Measurements from ENCODE around the gene RS1.
A peak's percentile ranks its signal among the peaks of the same experiment; 100 is the strongest.

Gene RS1

GRCh38 chrX:18672008-18672407 is at the start of gene RS1:
RS1 (minus strand) TSS chrX:18672108; CDS start chrX:18672068, 40 bp downstream.
- no peak for DNase-seq (ENCODE audit: low read depth)

DNA sequence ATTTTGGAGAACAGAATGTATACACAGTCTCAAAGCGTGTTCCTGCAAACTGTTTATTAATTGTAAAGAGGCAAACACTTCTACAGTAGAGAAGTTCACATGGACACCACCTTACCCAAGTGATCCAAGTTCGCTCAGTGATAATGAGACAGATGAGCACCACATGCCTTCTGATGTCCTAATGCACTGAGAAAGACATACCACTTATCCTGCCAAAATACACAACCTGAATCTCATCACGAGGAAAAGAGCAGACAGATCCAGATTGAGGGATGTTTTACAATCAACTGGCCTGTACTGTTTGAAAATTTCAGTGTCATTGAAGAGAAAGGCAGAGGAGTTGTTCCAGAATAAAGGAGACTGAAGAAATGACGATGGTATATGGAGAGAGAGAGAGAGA is 47.9 kb upstream of the RS1 start:
- no peak for DNase-seq (ENCODE audit: low read depth)

- no peak for DNase-seq (ENCODE audit: low read depth)
Measured at GRCh38 chrX:18714910-18715309, 43.0 kb upstream of the RS1 start.

- DNase-seq (ENCODE audit: low read depth) = no peak
Measured at GRCh38 chrX:18709833-18710232, 37.9 kb upstream of the RS1 start.

DNA sequence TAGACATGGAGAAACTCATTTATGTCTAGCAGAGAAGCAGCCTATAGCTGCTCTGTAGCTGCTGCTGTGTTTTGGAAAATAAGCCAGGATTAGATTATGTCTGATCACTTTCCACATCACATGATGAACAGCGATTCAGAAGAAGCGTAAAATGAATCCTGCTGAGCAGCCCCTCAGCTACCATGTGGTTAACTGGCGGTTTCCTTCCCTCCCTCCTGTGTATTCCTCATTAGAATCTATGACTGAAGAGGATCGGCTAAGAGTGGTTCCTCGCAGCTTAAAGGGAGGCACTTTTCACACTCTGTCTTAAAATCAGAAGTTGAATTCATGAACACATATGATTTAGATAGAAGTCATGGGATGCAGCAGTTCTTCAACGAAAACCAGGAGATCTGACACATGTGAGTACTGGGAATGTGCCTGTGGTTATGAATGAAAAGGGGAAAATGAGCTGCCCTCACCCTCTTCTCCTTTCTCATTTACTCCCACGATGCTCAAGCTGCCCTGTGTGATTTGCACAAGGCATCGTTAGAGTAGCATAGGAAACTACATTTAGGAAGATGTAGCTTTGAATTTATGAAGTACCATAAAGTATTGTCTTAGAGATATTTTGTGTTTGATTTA is 35.6 kb upstream of the RS1 start, which contains the start of gene PPEF1:
TSS of gene PPEF1 (plus strand) at position 220 of the 624 bp plus-strand sequence. CDS start at position 356, 136 bp downstream.
- DNase-seq (ENCODE audit: low read depth) = no peak

DNA sequence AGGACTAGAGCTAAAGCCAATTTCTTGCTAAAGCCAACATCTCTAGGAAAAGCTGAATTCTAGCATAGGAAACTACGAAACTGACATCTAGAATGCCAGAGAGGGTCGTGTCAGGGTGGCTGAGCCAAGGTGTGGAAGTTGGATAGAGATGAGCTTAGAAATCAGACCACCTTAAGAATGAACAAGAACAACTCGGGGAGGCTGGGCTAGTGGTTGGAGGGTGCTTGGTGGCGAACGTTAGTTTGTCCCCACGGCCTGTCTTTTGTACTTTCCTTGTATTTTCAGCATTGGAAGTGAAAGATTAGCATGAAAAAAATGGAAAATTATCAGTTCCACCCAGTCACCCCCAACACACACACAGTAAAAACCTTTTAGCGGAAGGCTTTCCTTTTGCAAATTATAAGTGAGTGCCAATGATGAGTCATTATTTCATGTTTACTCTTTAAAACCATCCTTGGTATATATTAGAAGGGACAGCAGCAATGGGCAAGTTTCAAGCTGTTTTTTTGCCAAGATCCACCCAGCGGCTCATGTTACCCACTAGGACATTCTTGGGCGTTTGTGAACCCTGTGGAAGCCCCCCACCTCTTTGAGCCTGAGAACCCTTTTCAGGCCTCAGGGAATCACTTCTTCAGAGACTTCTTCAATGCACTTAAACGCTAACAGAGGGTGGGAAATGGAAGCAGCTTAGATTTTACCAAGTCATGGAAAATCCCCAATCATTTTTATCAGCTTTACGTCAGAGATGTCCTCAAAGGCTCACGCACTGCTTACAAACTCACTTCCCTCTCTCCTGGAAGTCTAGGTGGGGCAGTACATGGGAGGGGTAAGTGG is 30.7 kb upstream of the RS1 start:
- DNase-seq (ENCODE audit: low read depth) = no peak

GRCh38 chrX:18701621-18702361 is 29.9 kb upstream of the RS1 start:
- DNase-seq (ENCODE audit: low read depth) = no peak

- no peak for DNase-seq (ENCODE audit: low read depth)
Measured at GRCh38 chrX:18698737-18699650, 27.1 kb upstream of the RS1 start.

DNA sequence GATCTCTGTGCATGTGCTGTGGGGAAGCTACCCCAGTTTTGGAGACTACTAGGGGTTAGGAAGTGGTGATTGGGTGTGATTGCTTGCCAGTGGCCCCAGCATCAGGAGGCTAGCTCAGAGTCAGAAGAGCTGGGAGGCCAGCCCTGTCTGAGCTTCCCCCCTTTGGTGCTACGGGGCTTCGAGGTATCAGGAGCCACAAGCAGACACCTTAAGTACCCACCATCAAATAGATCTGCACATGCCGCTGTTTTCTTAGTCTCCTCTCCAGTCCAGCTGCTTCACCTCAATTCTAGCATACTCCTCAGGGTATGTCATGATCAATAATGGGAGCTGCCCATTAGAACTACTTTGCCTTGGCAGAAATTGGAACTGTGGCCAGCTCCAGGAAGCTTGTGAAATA is 24.7 kb upstream of the RS1 start:
- no peak for DNase-seq (ENCODE audit: low read depth)

DNA sequence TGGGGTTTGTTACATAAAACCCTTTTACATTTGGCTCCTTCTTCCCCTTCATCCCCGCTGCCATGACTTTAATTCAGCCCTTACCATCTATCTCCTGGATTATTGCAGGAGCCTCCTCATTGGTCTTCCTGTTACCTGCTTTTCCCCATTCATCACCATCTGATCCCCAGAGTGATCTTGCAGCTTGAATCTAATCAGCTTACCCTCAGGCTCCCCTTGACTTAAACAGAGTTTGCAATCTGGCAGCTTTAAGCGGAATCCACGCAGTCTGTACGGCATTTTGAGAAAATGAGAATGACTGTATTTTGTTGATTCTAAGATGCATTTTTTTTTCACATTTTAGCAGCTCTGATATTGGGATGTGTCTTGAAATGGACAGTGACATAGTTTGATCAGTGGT is 20.6 kb upstream of the RS1 start:
- DNase-seq (ENCODE audit: low read depth) = no peak

DNA sequence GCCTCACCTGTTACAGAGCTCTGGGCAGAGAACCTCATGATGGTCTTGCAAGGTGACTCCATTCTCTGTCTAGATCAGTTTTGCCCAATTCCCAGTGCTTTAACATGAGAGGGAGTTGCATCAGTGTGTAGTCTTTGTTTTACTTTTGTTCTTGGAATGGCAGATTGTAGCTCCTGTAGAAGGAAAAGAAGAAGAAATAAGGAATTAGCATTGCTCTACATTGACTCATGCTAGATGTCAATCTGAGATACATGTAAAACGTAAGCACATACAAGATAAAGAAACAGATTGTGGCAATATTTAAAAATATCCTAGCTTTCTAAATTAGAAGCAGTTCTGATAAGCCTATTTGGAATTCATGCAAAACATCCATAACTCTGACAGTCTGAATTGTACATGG is 19.5 kb upstream of the RS1 start:
- DNase-seq (ENCODE audit: low read depth) = no peak

- DNase-seq (ENCODE audit: low read depth) = no peak
Measured at GRCh38 chrX:18687856-18688495, 16.1 kb upstream of the RS1 start.

GRCh38 chrX:18682979-18683387 is 11.1 kb upstream of the RS1 start:
- DNase-seq (ENCODE audit: low read depth) = no peak

GRCh38 chrX:18681996-18682395 is 10.1 kb upstream of the RS1 start:
- DNase-seq (ENCODE audit: low read depth) = no peak

GRCh38 chrX:18677161-18677869 is 5.4 kb upstream of the RS1 start:
- DNase-seq (ENCODE audit: low read depth) = no peak

DNA sequence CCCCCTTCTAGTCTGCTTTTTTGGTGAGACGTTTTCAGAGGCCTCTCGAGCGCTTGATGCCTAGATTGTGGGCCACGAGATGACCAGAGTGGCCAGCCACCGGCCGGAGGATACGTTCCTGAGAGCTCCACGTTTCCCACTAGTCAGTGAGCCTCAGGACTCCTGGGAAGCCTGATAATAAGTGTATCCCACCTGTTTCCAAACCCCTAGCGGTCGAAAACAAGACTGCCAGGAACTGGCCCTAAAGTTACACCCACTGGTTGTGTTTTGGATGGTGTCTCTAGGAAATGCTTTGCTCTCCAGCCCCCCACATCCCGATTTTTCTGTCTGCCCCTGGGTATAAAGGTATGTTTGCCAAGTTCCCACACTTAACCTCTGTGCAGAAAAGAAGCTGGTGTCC is 4.6 kb upstream of the RS1 start:
- DNase-seq (ENCODE audit: low read depth) = no peak

GRCh38 chrX:18676050-18676449 is 4.1 kb upstream of the RS1 start:
- no peak for DNase-seq (ENCODE audit: low read depth)

DNA sequence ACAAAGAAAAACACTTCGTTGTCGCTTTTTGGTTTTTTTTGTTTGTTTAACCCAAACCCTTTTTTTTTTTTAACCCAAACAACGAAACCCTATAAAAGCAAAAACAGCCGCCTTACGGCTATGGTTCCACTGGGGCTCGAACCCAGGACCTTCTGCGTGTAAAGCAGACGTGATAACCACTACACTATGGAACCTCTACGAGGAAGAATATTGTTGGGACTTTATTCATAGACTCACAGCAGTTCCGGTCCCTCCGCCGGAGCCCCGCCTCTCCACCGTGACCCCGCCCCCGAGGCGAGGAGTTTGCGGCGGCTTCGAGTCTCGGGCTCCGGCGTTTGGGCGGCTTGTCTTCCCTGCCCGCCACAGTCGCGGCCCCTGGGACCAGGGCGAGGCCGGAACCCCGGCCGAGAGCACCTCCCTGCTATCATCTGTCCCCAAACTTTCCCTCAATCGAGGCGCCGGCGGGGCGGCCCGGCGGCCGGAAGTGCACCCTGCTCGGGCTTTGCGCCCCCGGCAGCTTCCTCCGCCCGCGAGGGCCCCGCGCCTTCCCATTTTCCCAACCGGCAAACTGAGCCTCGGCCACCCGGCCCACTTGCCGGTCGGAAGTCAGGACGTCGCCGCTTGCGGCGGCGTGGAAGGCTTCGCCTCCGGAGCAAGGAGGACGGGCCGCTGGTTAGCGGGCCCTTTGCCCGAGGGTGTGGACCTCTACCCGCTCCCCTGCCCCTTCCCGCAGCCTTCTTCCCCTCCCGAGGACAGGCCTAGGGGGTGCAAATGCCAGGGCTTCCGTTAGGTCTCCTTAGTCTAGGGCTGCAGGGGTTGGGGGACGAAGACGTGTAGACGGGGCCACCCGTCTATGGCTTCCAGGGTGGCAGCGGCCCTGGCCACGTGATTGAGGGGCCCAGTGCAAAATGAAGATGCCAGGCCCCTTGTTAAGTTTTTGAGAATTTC is 3.2 kb upstream of the RS1 start:
- peak; percentile 67 for DNase-seq (ENCODE audit: low read depth)

GRCh38 chrX:18674417-18674787 is 2.5 kb upstream of the RS1 start:
- peak; percentile 4 for DNase-seq (ENCODE audit: low read depth)
